ENCODE measurements around the gene CELSR3.

DNA sequence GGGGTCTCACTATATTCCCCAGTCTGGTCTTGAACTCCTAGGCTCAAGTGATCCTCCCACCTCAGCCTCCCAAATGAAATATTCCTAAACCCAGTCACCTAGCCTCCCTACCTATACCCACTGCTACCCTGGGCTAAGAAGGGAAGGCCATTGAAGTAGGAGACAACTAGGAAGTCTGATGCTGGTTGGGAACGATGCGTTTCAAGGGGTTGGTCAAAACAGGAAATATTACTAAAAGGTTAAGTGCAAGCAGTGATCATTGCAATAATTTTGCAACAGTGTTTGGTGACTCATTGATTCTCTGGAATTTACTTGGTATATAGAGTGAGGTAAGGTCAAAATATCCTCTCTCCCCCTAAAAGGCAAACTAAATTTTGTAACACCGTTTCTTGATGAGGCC, 48.6 kb downstream of the CELSR3 start:
- TF ChIP-seq CTCF (IDR thresholded peaks at IDR 0.05) (no peak), POLR2A (IDR thresholded peaks at IDR 0.05) (no peak)

Data from ovary (tissue), 3 donors.